Left renal cortex interstitium (tissue), 4 donors: ENCODE results near the gene NLRP9. TPM values are rescaled to one million over a fixed set of nuclear protein-coding genes. Genes with fewer than 3 reads are reported as not detected.
"Not testable (repeated sequence)": the region's sequence is repeated elsewhere in the genome, so short reads cannot be mapped to it uniquely, and the experiment has no call there.

ENCODE experiments used
- DNase-seq, 4 donors: peaks; one replicate each; pipeline ENCODE4 v3.0.0-alpha.2; 2013; ENCODE audit warnings: low read depth in 4 of 4, low spot score in 2 of 4, missing footprints in 1 of 4
- polyA plus RNA-seq, 4 donors: library from polyadenylated mRNA; unstranded; fragments of 120-200 nt; gene quantifications; one replicate each; pipeline ENCODE4 v1.2.1, GENCODE V29; 2013; ENCODE audit not compliant: insufficient read length in 4 of 4

The NLRP9 gene
- polyA plus RNA-seq: under 1 TPM in 2 of 4 donors, not detected in 2; 0.03 to 0.08 TPM

- DNase-seq: no peak
Measured at GRCh38 chr19:55738302-55738701, at the start of gene NLRP9. Gene NLRP9 (minus strand): TSS chr19:55738402. CDS start chr19:55738374, 28 bp downstream.

DNA sequence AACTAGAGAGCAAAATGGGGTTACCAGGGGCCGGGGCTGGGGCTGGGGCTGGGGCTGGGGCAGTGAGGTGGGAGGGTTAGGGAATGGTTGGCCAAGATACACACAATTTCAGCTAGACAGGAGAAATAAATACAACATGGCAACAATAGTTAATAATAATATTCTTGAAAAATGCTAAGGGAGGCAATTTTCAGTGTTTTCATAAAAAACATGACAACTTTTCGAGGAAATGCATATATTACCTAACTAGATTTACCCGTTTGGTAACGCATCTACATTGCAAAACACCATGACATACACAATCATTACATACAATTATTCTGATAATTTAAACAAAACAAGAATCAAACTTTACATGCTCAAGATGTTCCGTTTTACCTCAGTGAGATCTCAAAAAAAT is 42.9 kb upstream of the NLRP9 start:
- no peak for DNase-seq

GRCh38 chr19:55778331-55778730 is 40.1 kb upstream of the NLRP9 start:
- no peak for DNase-seq

- no peak for DNase-seq
Measured at GRCh38 chr19:55777528-55777927, 39.3 kb upstream of the NLRP9 start.

DNA sequence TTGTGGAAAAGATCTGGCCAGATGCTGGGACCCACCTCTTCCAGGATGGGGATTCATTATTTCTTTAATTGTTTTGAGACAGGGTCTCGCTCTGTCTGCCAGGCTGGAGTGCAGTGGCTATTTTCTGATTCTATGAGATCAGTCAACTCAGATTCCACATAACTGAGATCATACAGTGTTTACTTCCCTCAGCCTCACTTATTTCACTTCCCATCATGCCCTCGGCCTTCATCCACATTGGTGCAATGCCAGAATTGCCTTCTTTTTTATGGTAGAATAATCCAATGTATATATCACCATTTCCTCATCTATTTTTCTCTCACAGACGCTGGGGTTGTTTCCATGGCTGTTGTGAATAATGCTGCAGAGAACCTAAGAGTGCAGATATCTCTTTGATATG is 31.4 kb upstream of the NLRP9 start:
- not testable (repeated sequence) for DNase-seq

GRCh38 chr19:55768818-55769217 is 30.6 kb upstream of the NLRP9 start, which contains the start of gene RFPL4AL1:
Gene RFPL4AL1 (plus strand): TSS chr19:55769118. CDS start chr19:55771805, 2,687 bp downstream.
- not testable (repeated sequence) for DNase-seq

DNA sequence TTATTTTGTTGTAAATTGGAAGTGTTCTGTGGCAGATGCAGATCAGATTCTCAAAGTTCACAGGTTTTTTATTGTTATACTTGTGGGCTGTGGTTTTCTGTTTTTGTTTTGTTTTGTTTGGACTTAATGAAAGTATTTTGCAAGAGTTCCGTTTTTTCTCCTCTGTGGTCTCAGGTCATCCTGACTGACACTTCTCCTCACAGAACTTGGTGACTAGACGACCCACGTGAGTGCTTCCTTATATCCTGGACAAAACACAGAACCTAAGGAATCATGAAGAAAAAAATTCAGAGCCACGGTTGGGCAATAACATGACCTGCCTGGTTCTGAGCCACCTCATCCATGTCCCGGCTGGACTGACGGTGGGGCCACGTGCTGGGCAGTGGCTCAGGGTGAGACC is 28.3 kb upstream of the NLRP9 start:
- no peak for DNase-seq

DNA sequence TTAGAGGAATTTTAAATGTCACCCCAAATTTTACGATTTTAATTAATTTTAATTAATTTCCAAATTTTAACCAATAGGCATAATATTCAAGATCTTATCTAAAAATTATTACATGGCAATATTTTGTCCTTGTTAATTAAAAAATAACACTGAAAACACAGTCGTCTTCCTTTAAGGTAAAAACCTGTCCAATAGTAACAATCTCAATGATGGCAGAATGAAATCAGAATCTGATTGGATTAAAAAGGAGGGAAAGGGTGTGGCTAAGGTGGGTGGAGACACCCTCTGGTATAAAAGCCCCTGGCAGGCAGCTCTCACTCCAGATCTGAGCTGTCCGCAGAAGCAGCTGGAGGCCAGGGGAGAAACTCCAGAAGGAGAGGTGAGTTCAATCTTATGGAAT is 20.6 kb upstream of the NLRP9 start, which contains the start of gene RFPL4A:
Gene RFPL4A (plus strand): TSS at position 301 of the 400 bp plus-strand sequence. CDS start 2,704 bp downstream, outside the sequence.
- not testable (repeated sequence) for DNase-seq

DNA sequence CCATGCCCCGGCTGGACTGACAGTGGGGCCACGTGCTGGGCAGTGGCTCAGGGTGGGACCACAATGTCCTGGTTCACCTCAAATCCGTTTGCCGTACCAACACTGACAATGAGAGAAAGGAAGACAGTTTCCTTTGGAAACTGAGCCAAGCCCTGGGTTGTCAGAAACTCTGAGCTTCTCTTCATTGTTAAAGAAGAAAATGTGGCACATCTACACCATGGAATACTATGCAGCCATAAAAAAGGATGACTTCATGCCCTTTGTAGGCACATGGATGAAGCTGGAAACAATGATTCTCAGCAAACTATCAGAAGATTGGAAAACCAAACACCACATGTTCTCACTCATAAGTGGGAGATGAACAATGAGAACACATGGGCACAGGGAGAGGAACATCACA is 18.6 kb upstream of the NLRP9 start:
- DNase-seq: not testable (repeated sequence)

- no peak for DNase-seq
Measured at GRCh38 chr19:55753401-55753800, 15.2 kb upstream of the NLRP9 start.

GRCh38 chr19:55750715-55751114 is 12.5 kb upstream of the NLRP9 start:
- DNase-seq: no peak

- DNase-seq: not testable (repeated sequence)
Measured at GRCh38 chr19:55730378-55730777, 7.8 kb downstream of the NLRP9 start.

GRCh38 chr19:55723491-55723890 is 14.7 kb downstream of the NLRP9 start:
- no peak for DNase-seq

DNA sequence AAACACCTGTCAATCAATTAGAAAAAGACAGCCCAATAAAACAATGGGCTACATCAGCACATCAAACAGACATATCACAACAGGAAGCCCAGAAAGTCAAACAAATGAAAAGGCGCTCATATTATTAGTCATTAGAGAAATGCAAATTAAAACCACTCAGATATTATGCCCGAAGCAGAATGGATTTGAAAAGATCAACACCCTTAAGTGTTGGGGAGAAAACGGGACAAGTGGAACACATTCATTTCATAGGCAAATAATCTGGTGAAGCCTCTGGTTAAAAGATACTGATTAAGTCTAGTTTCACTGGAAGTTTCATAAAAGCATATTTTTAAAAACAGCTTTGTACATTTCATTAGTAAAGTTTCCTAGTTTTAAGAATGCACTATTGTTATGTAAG is 17.4 kb downstream of the NLRP9 start:
- no peak for DNase-seq

- no peak for DNase-seq
Measured at GRCh38 chr19:55720214-55720746, 17.9 kb downstream of the NLRP9 start.

DNA sequence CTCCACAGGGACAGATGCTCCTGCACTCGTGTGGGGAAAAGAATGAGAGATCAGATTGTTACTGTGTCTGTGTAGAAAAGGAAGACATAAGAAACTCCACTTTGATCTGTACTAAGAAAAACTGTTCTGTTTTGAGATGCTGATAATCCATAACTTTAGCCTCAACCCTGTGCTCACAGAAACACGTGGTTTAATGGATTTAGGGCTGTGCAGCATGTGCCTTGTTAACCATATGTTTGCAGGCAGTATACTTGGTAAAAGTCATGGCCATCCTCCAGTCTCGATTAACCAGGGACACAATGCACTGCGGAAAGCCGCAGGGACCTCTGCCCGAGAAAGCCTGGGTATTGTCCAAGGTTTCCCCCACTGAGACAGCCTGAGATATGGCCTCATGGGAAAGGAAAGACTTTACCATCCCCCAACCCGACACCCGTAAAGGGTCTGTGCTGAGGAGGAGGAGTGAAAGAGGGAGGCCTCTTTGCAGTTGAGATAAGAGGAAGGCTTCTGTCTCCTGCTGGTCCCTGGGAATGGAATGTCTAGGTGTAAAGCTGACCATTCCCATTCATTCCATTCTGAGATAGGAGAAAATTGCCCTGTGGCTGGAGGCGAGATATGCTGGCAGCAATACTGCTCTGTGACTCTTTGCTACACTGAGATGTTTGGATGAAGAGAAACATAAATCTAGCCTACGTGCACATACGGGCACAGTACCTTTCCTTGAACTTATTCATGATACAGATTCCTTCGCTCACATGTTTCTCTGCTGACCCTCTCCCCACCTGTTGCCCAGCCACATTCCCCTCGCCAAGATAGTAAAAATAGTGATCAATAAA is 20.1 kb downstream of the NLRP9 start:
- not testable (repeated sequence) for DNase-seq

DNA sequence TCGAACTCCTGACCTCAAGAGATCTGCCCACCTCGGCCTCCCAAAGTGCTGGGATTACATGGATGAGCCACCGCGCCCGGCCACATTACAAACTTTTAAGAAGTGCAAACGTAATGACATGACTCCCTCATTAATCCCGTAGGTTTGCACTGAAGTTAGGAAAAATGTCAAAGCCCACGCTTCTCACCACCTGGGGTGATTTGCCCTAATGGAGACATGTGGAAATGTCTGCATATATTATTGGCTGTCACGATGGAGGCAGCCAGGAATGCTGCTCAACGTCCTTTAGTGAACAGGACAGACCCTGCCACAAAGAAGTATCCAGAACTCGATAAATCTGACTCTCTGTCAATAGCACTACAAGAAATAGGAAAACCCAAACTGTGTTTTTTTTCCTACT is 21.0 kb downstream of the NLRP9 start:
- DNase-seq: no peak

- no peak for DNase-seq
Measured at GRCh38 chr19:55716531-55716930, 21.7 kb downstream of the NLRP9 start.

DNA sequence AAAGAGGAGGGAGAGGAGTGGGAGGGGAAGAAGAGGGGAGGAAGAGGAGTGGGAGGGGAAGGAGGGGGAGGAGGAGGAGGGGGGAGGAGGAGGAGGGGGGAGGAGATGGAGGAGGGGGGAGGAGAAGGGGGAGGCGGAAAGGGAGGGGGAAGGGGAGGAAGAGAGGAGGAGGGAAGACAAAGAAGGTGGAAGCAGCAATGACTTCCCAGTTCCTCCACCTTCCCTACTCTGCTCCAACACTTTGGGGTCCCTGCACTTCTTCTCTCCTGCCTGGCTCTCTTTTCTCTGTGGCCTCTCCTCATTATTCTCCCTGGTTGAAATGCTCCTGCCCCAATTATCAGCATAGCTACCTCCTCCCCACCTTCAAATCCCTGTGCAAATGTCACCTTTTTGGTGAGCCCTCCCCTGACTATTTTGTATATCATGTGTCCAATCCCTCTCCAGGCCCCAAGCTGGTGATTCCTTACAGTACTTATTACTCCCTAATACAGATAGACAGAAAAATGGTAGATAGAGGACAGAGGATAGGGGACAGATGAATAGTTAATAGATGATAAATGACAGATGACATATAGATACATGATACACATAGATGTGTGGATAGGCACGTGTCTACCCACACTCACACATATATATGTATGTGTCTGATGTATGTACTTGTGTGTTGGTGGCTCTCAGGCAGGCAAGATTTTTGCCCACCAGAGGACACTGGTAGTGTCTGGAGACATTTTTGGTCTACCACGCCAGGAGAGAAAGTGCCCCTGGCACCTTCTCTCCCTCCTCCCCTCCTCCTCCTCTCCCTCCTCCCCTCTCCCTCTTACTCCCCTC is 25.2 kb downstream of the NLRP9 start:
- no peak for DNase-seq

- DNase-seq: no peak
Measured at GRCh38 chr19:55711719-55712118, 26.5 kb downstream of the NLRP9 start.

DNA sequence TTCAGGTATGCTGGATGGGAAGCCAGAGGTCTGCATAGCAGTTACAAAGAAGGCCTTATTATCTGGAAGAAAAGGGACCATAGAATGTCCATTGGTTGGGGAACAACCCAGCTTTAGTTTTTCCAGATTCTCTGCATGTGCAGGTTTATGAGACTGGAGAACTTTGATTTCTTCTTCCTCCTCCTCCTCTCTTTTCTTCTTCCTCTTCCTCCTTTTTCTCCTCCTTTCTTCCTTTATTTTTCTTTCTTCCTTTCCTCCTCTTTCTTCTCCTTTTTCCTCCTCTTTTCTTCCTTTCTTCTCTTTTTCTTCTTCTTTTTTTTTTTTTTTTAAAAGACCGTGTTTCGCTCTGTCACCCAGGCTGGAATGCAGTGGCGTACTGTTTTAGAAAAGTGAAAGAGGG is 32.2 kb downstream of the NLRP9 start:
- DNase-seq: no peak
